HG02571 (cell line): ENCODE measurements around the gene ARMC8.
"Not testable (repeated sequence)": the region's sequence is repeated elsewhere in the genome, so short reads cannot be mapped to it uniquely, and the experiment has no call there.

ENCODE experiments used
- ATAC-seq: cut with Tn5 transposase; IDR thresholded peaks from one replicate; pipeline ENCODE4 v1.9.1; 2021; ENCODE audit warnings: mild to moderate bottlenecking, moderate library complexity; ENCODE audit not compliant: unreplicated experiment

Gene ARMC8

GRCh38 chr3:138187296-138188012 is at the start of gene ARMC8:
TSS of gene ARMC8 (plus strand) at chr3:138187301. CDS start at chr3:138187555, 254 bp downstream.
- peak; percentile 63 for ATAC-seq

DNA sequence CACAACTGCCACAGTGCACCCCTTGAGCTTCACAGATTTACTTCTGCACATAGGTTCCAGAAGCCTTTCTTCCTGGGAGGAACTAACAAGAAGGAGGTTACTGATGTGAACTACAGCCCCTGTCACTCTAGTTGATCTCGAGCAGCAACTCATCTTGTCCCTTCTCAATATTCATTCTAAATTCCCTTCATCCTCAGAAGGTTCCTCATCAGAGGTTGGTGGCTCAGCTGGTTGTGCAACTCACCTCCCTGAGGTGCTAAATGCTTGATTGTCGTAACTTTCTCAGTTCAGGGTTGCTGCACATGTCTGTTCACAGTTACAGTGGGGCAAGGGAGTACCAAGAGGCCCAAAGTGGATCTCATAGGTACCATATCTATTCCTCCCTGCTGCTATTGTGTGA is 49.2 kb upstream of the ARMC8 start:
- ATAC-seq, result no peak

GRCh38 chr3:138139691-138140090 is 47.4 kb upstream of the ARMC8 start:
- no peak for ATAC-seq

- ATAC-seq, result no peak
Measured at GRCh38 chr3:138140940-138141339, 46.2 kb upstream of the ARMC8 start.

DNA sequence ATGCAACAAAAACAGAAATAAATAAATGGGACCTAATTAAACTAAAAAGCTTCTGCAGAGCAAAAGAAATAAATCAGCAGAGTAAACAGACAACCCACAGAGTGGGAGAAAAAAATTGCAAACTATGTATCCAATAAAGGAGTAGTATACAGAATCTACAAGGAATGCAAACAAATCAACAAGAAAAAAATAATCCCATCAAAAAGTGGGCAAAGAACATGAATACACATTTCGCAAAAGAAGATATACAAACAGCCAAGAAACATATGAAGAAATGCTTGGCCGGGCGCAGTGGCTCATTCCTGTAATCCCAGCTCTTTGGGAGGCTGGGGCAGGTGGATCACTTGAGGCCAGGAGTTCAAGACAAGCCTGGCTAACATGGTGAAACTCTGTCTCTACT is 44.9 kb upstream of the ARMC8 start:
- not testable (repeated sequence) for ATAC-seq

GRCh38 chr3:138148503-138148902 is 38.6 kb upstream of the ARMC8 start:
- no peak for ATAC-seq

GRCh38 chr3:138154534-138154933 is 32.6 kb upstream of the ARMC8 start:
- no peak for ATAC-seq

- ATAC-seq, result no peak
Measured at GRCh38 chr3:138157743-138158142, 29.4 kb upstream of the ARMC8 start.

GRCh38 chr3:138165061-138165460 is 22.0 kb upstream of the ARMC8 start:
- ATAC-seq, result no peak

- no peak for ATAC-seq
Measured at GRCh38 chr3:138172625-138173024, 14.5 kb upstream of the ARMC8 start.

DNA sequence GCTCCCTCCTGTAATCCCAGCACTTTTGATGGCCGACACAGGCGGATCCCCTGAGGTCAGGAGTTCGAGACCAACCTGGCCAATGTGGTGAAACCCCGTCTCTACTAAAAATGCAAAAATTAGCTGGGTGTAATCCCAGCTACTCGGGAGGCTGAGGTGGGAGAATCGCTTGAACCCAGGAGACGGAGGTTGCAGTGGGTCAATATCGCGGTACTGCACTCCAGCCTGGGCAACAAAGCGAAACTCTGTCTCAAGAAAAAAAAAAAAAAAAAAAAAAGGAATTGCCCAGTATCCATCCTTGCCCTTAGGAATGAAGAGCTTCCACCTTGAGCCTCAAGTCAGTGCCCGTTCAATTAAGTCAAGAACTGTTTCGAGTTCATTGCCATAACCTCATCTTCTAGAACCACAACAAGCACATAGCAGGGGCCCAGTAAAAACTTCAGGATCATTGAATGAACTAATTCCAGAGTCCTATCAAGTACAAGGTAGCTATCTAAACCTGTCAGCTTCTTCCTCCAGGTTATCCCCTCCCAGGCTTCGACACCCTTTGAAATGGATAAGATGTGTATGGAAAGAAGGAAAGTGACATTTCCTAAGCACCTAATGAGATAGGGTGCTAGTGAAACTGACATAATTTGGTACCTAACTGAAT is 13.2 kb upstream of the ARMC8 start:
- peak; percentile 3 for ATAC-seq

DNA sequence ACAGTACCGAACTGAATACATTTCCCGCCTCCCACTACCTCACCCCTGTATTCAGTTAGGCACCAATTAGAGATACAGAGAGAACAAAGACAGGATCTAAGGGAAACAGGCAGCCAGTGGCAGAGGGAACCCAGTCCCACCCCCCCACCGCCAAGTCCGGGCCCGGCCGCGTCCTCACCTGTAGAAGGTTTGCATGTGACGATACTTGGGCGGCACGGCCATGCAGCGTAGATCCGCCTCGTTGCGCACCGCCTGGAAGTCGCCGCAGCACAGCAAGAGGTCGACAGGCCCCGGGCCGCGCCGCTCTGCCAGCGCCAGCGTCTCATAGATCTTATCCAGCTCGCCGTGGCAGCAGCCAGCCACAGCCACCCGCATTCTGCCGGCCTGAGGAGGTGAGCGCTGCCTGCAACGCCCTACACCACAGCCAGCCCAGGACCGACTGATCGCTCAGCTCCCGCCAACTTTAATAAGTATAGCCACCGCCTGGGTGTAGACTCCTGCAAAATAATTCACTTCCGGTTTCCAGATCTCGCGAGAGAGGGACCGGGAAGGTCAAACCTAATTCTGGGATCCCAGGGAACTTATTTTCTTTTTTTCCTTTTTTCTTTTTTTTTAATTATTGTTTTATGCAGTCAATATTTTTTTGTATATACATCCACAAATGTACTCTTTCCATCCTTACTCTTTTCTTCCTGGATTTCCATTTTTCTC is 12.5 kb upstream of the ARMC8 start, which contains the start of gene DBR1:
Gene DBR1, minus strand, starts transcription at position 501 of the 711 bp plus-strand sequence. Its CDS starts 126 bp downstream, at position 375.
- ATAC-seq, result peak; percentile 89

DNA sequence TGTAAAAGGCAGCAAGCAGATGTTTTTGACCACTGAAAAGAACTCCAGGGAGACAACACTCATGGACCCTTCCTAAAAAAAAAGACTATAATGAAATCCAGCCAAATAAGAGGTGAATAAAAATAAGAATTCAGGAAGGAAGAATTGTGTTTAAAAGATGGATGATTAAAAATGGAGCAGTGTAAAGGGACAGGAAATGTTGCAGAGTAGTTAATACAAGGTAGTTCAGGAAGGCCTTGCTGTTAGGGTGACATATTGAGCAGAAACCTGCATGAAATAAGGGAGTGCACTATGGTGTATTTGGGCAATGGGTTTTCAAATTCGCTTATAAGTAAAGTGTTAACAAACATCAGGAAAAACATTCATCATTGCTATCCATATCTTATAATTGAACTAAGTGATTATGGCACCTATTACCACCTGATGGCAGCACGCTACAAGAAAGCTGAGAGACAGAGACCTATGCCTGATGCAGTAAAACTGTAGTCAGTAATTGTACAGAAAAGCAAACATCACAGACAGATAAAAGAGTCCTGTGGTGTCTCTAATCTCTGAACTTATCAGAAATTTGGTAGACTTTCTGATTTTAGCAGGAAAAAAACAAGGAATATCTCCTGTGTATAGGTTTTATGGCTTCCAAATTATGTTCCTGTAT is 6.6 kb upstream of the ARMC8 start:
- no peak for ATAC-seq

DNA sequence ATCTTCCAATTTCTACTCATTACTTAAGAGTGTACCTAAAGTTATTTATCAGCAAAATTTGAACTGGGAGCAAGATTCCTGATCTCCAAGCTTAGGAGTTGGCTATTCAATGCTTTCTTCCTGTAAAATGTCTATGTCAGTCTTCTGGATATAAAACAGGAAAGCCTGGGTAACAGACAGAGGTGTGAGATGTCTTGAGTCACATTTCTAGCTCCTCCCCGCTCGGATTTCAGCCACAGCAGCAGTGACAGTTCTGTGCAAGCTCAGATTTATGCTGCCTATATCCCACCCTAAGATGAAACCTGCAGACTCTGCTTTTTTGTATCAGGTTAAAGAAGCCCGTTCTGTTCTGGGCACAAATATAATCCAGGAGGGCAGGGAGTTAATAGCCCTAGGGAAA is 2.1 kb upstream of the ARMC8 start:
- ATAC-seq, result no peak

GRCh38 chr3:138186221-138186620 is 880 bp upstream of the ARMC8 start:
- ATAC-seq, result no peak

DNA sequence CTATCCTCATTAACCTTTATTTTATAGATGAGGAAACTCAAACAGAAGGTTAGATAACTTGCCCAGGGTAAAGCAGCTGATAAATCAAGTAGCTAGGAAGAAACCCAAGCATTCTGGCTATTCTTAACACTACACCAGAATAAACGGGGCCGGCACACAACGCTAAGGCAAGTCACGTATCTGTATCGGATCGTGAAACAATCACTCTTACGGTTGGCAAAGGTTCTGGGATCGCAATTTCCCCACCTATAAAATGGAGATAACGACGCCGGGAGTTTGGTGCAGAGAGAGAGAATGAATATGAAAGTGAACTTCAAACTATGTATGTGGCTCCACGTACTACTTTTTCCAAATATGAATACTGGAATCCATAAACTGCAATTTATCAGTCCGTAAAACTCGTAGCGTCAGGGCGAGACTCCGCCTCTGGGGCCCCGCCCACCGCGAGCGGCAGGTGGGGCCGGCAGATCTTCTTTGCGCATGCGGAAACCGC is 252 bp upstream of the ARMC8 start:
- ATAC-seq, result peak; percentile 90

DNA sequence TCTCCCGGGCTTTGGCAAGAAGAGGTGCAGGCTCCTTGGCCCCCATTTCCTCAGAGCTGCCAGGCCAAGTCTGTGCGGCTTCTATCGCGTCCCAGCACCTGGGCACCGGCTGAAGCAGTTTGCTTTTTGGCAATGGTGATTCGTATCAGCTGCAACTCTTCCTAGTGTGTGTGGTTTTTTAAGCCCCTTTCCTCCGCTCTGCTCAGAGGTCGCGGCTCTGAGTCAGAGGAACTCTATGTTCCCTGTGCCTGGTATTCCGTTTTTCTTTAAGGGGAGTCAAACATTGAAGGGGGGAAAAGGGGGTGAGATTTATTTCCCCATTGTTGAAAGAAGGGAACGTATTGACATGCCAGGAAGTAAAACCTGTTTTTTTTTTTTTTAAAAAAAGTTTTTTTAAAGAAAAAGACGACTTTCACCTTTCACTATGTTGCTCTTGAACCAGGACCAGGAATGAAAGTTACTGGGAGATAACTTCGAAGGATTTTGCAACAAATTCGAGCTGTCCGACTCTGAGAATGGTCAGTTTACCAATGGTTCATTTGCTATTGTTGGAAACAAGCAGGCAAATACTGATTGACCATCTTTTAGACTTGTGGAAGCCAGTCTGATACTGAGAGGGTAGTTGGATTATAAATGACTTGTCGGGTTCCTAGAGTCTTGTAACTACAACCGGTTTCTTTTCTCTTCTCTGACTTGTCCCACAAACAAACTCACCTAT is 1.1 kb downstream of the ARMC8 start:
- no peak for ATAC-seq

- no peak for ATAC-seq
Measured at GRCh38 chr3:138195481-138195880, 8.4 kb downstream of the ARMC8 start.

DNA sequence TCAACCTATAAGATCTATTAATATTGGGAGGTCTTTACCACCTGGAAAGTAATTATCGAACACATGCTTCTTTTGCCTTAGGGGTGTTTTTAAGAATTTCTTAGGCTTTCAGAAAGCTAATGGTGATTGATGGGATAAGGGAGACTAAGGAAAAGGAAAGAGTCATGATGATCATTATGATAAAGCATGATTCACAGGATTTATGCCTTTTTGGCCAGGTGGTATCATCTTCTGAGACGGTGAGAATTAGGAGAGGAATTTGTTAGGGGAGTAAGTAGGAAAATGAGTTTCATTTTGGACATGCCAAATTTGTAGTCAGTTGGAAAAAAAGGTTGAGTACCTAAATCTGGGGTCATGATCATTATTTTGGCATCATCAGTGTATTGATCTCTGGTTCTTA is 8.9 kb downstream of the ARMC8 start:
- ATAC-seq, result no peak

GRCh38 chr3:138197058-138197457 is 10.0 kb downstream of the ARMC8 start:
- ATAC-seq, result no peak
